GM12874 (cell line): ENCODE measurements around the gene GLI3.

Source experiments
- TF ChIP-seq, protein P1 (sequence below): IDR thresholded peaks from 2 replicates; pipeline ENCODE4 v1.5.1; 2011; ENCODE audit warnings: low read depth, mild to moderate bottlenecking, control low read depth, low read length, moderate library complexity; ENCODE audit not compliant: insufficient read depth

The GLI3 gene

DNA sequence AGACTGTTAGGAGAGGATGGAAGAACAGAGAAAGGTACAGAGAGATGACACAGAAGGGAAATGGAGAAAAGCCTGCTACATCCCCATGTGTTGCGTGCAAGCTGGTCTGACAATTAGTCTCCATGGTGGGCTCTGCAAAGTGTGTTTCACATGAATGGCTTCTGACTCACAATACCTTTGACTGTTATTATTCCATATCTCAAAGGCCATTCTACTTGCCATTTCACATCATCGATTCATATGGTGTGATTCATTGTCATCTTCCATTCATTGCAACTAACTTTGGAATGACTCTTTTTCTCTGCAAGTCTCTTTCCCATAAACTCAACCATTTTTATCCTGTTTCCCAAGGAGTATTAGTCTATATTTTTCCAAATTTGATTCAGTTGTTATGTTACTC lies 325.2 kb downstream of the GLI3 start:
- TF ChIP-seq, protein P1, sequence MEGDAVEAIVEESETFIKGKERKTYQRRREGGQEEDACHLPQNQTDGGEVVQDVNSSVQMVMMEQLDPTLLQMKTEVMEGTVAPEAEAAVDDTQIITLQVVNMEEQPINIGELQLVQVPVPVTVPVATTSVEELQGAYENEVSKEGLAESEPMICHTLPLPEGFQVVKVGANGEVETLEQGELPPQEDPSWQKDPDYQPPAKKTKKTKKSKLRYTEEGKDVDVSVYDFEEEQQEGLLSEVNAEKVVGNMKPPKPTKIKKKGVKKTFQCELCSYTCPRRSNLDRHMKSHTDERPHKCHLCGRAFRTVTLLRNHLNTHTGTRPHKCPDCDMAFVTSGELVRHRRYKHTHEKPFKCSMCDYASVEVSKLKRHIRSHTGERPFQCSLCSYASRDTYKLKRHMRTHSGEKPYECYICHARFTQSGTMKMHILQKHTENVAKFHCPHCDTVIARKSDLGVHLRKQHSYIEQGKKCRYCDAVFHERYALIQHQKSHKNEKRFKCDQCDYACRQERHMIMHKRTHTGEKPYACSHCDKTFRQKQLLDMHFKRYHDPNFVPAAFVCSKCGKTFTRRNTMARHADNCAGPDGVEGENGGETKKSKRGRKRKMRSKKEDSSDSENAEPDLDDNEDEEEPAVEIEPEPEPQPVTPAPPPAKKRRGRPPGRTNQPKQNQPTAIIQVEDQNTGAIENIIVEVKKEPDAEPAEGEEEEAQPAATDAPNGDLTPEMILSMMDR, result no peak
